SK-N-SH (cell line): Measurements from ENCODE around the gene IBTK.

Experiments used
- CTCF ChIP-seq: fragments of 200-600 bp; sonication (generic); IDR thresholded peaks from 2 replicates; pipeline ENCODE4 v1.6.1; 2017; ENCODE audit warnings: antibody characterized with exemption, mild to moderate bottlenecking, moderate library complexity
- GATA2 ChIP-seq: sonication (generic); formaldehyde crosslinking; IDR thresholded peaks from 2 replicates; pipeline ENCODE4 v1.5.0; 2020; ENCODE audit warnings: mild to moderate bottlenecking, missing genetic modification reagents
- NRF1 ChIP-seq: IDR thresholded peaks from 2 replicates; pipeline ENCODE4 v1.6.1; 2012; ENCODE audit warnings: low read depth, mild to moderate bottlenecking, low read length
- SIN3A ChIP-seq: IDR thresholded peaks from 2 replicates; pipeline ENCODE4 v1.6.1; 2012; ENCODE audit warnings: low read depth, mild to moderate bottlenecking, low read length, moderate library complexity, borderline replicate concordance

GRCh38 chr6:82273295-82273694 lies 25.8 kb upstream of the IBTK start:
- TF ChIP-seq SIN3A (no peak), GATA2 (CRISPR knock-in tag) (no peak), CTCF (no peak), NRF1 (no peak)
